Measurements from ENCODE around the gene FCN1. TPM values are rescaled to one million over a fixed set of nuclear protein-coding genes. Genes with fewer than 3 reads are reported as not detected.

FCN1 gene
- total RNA-seq, 3 donors from 2014 or later (not counting 1 experiment from before 2014, with no cell fraction given) = 22.7 to 70.3 (median 26.9) TPM

- Mint-ChIP-seq H3K27ac (no peak overlapping the region), H3K9me3 (no peaks in the 10 kb centered on the region), H3K4me3 (no peak overlapping the region), H3K27me3 (ENCODE audit: low read depth in 2 of 2) (no peaks in the 10 kb centered on the region), H3K36me3 (no peaks in the 10 kb centered on the region), H3K4me1 (no peaks in the 10 kb centered on the region)
- no peak for ATAC-seq
- TF ChIP-seq CTCF (IDR thresholded peaks at IDR 0.05) = no peak
- intact Hi-C loops (cut with micrococcal nuclease) = no loop called here
- Histone ChIP-seq H3K36me3 (ENCODE audit: control insufficient read depth, insufficient read depth, low read length) (no peaks in the 10 kb centered on the region), H3K27me3 (ENCODE audit: control insufficient read depth, insufficient read depth, low read length) (no peaks in the 10 kb centered on the region), H3K9me3 (ENCODE audit: control insufficient read depth, insufficient read depth, low read length) (no peaks in the 10 kb centered on the region), H3K4me1 (ENCODE audit: control insufficient read depth, insufficient read depth, low read length) (no peaks in the 10 kb centered on the region), H3K4me3 (ENCODE audit: low read length) (no peak overlapping the region), H3K27ac (ENCODE audit: low read length) (no peak overlapping the region)
- DNase-seq = no peak
- WGBS (ENCODE audit: insufficient coverage) = 74% methylated on average over 25 of the region's 25 CpGs
Observed at GRCh38 chr9:134868751-134869553, 48.8 kb downstream of the FCN1 start.

DNA sequence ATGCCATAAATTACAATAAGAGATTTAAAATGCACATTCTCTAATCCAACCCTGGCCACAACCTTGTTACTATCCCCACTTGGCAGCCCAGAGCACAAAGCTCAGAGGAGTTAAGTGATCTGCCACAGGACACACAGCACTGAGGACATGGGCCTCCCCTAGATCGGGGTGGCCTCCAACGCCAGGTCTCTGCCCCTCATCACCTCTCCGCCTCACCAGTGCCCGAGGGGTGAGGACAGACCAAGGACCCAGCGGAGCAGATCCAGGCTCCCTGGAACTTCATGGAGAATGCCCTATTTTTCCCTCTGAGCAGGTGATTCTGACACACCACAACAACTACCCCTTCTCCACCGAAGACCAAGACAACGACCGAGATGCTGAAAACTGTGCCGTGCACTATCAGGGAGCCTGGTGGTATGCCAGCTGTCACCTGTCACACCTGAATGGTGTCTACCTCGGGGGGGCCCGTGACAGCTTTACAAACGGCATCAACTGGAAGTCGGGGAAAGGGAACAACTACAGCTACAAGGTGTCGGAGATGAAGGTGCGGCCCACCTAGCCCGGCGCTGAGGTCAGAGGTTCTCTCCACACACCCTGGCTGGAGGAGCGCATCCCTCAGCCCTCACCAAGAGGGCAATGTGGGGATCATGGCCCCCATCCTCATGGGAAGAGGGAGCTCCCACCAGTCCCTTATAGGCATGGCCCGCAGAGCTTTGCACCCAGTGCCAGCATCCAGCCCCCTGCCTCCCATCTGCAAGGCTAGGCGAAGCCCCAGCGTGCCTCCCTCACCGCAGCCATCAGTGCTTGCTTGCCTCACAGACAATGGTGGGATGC is 49.6 kb downstream of the FCN1 start:
- H3K4me1 ChIP-seq (ENCODE audit: control insufficient read depth, insufficient read depth, low read length) = no peaks in the 10 kb centered on the region
- H3K27ac ChIP-seq (ENCODE audit: low read length) = no peak overlapping the region
- no peak for TF ChIP-seq CTCF (IDR thresholded peaks at IDR 0.05)
- WGBS (ENCODE audit: insufficient coverage) = 93% methylated on average over 22 of the region's 22 CpGs
- intact Hi-C loops (cut with micrococcal nuclease) = no loop called here
- no peaks in the 10 kb centered on the region for H3K9me3 ChIP-seq (ENCODE audit: control insufficient read depth, insufficient read depth, low read length)
- no peak overlapping the region for H3K27ac Mint-ChIP-seq
- no peaks in the 10 kb centered on the region for H3K27me3 ChIP-seq (ENCODE audit: control insufficient read depth, insufficient read depth, low read length)
- H3K9me3 Mint-ChIP-seq = no peaks in the 10 kb centered on the region
- H3K4me3 Mint-ChIP-seq = no peak overlapping the region
- no peak overlapping the region for H3K4me3 ChIP-seq (ENCODE audit: low read length)
- ATAC-seq (no peak), DNase-seq (no peak)
- no peaks in the 10 kb centered on the region for H3K4me1 Mint-ChIP-seq
- H3K36me3 ChIP-seq (ENCODE audit: control insufficient read depth, insufficient read depth, low read length) = no peaks in the 10 kb centered on the region
- no peaks in the 10 kb centered on the region for H3K36me3 Mint-ChIP-seq
- H3K27me3 Mint-ChIP-seq (ENCODE audit: low read depth in 2 of 2) = no peaks in the 10 kb centered on the region

DNA sequence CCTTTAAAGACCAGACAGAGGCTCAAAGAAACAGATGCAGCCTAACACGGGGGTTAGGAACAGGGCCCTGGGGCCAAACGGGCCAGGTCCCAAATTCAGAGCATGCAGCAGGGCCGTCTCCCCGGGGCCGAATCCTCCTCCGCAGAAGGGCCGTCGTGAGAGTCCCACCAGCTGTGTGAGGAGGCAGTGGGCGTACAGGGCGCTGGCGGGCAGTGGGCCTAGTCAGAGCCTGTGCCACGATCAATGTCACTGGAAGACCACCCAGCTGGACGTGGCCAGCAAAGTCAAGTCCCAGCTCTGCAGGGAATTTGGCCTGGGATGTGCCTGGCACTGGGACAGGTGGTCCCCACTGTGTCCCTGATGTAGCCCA is 52.9 kb downstream of the FCN1 start:
- Histone ChIP-seq H3K27ac (ENCODE audit: low read length) (no peak overlapping the region), H3K4me1 (ENCODE audit: control insufficient read depth, insufficient read depth, low read length) (no peaks in the 10 kb centered on the region), H3K27me3 (ENCODE audit: control insufficient read depth, insufficient read depth, low read length) (no peaks in the 10 kb centered on the region), H3K4me3 (ENCODE audit: low read length) (no peak overlapping the region), H3K36me3 (ENCODE audit: control insufficient read depth, insufficient read depth, low read length) (no peaks in the 10 kb centered on the region), H3K9me3 (ENCODE audit: control insufficient read depth, insufficient read depth, low read length) (no peaks in the 10 kb centered on the region)
- no peak overlapping the region for H3K27ac Mint-ChIP-seq
- H3K36me3 Mint-ChIP-seq = no peaks in the 10 kb centered on the region
- no peaks in the 10 kb centered on the region for H3K27me3 Mint-ChIP-seq (ENCODE audit: low read depth in 2 of 2)
- intact Hi-C loops (cut with micrococcal nuclease) = no loop called here
- no peaks in the 10 kb centered on the region for H3K4me1 Mint-ChIP-seq
- ATAC-seq (no peak), DNase-seq (no peak)
- H3K9me3 Mint-ChIP-seq = no peaks in the 10 kb centered on the region
- WGBS (ENCODE audit: insufficient coverage) = 83% methylated on average over 13 of the region's 13 CpGs
- no peak for TF ChIP-seq CTCF (IDR thresholded peaks at IDR 0.05)
- no peak overlapping the region for H3K4me3 Mint-ChIP-seq
